Osteoblast (primary cell): ENCODE results near the gene RPS24. TPM values are rescaled to one million over a fixed set of nuclear protein-coding genes. Genes with fewer than 3 reads are reported as not detected.

Experiments
- DNase-seq: peaks from one replicate; pipeline ENCODE4 v3.0.0; 2011; ENCODE audit warnings: low spot score, mixed read lengths; ENCODE audit not compliant: insufficient read length; ENCODE audit errors: missing footprints
- H2AFZ ChIP-seq: 2 replicates; pipeline ENCODE4 v1.6.0; 2011; ENCODE audit warnings: mild to moderate bottlenecking, low read length
- H3K27ac ChIP-seq: 2 replicates; pipeline ENCODE4 v1.5.1; 2011; ENCODE audit warnings: mild to moderate bottlenecking, low read depth, low read length, moderate library complexity
- H3K27me3 ChIP-seq: 2 replicates; pipeline ENCODE4 v1.6.0; 2012; ENCODE audit warnings: mild to moderate bottlenecking, control low read depth, inconsistent platforms, low read length, moderate library complexity; ENCODE audit not compliant: insufficient read depth
- H3K36me3 ChIP-seq: 2 replicates; pipeline ENCODE4 v1.5.1; 2011; ENCODE audit warnings: mild to moderate bottlenecking, low read length, control low read depth, moderate library complexity; ENCODE audit not compliant: insufficient read depth
- H3K4me1 ChIP-seq: 2 replicates; pipeline ENCODE4 v1.5.1; 2011; ENCODE audit warnings: mild to moderate bottlenecking, low read length, control low read depth, moderate library complexity; ENCODE audit not compliant: insufficient read depth
- H3K4me2 ChIP-seq: 2 replicates; pipeline ENCODE4 v1.6.0; 2011; ENCODE audit warnings: mild to moderate bottlenecking, low read length; ENCODE audit not compliant: insufficient read depth
- H3K4me3 ChIP-seq: fragments of 200-600 bp; sonication (generic); 3 replicates; pipeline ENCODE4 v1.5.1; 2012; ENCODE audit warnings: mild to moderate bottlenecking, low read length, inconsistent platforms; ENCODE audit not compliant: insufficient read depth
- H3K79me2 ChIP-seq: 2 replicates; pipeline ENCODE4 v1.6.0; 2012; ENCODE audit warnings: mild to moderate bottlenecking, low read length, control low read depth, inconsistent platforms; ENCODE audit not compliant: insufficient read depth
- H3K9me3 ChIP-seq: 2 replicates; pipeline ENCODE4 v1.5.1; 2011; ENCODE audit warnings: low read depth, low read length, control low read depth
- H4K20me1 ChIP-seq: 2 replicates; pipeline ENCODE4 v1.6.0; 2012; ENCODE audit warnings: mild to moderate bottlenecking, low read length, control low read depth; ENCODE audit not compliant: insufficient read depth
- total RNA-seq: library from RNA; depleted of rRNA; stranded (reverse); fragments of >200 nt; gene quantifications from 2 replicates; pipeline ENCODE4 v1.2.3, GENCODE V29; 2012
- TF ChIP-seq, protein P1 (sequence below): IDR thresholded peaks from 2 replicates; pipeline ENCODE4 v1.5.1; 2011; ENCODE audit warnings: mild to moderate bottlenecking, low read depth, low read length, moderate library complexity; ENCODE audit errors: extremely low read depth

RPS24 gene
- total RNA-seq, 1 donor, result 1,685 TPM

DNA sequence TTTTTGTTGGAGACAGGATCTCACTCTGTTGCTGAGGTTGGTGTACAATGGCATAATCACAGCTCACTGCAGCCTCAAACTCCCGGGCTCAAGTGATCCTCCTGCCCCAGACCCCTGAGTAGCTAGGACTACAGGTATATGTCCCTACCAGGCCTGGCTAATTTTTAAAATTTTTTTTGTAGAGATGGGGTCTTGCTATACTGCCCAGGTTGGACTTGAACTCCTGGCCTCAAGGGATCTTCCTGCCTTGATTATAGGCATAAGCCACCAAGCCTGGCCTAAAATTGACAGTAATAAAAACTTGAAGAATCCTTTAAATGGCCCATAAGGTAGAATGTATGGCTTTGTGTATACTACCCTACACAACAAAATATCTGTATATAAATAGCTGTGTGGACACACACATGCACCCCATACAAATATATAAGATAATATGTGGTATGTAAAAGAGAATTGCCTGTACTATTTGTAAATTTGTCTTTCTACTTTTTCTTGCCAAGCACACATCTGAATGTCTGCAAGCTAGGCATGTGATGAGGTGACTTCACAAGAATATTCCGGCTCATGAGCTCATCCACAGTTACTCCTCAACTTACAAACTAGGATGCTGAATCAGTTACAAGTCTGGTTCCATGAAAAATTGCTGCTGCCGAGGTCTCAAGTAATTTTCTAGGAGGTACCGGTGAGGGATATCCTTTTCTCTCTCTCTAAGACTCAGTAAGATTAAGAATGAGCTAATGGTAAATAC lies 30.9 kb upstream of the RPS24 start:
- no peak overlapping the region for H3K27ac ChIP-seq
- H3K36me3 ChIP-seq, result peaks cover 86% of the 10 kb centered on the region
- TF ChIP-seq, protein P1, sequence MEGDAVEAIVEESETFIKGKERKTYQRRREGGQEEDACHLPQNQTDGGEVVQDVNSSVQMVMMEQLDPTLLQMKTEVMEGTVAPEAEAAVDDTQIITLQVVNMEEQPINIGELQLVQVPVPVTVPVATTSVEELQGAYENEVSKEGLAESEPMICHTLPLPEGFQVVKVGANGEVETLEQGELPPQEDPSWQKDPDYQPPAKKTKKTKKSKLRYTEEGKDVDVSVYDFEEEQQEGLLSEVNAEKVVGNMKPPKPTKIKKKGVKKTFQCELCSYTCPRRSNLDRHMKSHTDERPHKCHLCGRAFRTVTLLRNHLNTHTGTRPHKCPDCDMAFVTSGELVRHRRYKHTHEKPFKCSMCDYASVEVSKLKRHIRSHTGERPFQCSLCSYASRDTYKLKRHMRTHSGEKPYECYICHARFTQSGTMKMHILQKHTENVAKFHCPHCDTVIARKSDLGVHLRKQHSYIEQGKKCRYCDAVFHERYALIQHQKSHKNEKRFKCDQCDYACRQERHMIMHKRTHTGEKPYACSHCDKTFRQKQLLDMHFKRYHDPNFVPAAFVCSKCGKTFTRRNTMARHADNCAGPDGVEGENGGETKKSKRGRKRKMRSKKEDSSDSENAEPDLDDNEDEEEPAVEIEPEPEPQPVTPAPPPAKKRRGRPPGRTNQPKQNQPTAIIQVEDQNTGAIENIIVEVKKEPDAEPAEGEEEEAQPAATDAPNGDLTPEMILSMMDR, result no peak
- no peak overlapping the region for H3K4me3 ChIP-seq
- peaks cover 5% of the 10 kb centered on the region for H3K79me2 ChIP-seq
- H4K20me1 ChIP-seq, result no peaks in the 10 kb centered on the region
- H2AFZ ChIP-seq, result no peak overlapping the region
- H3K27me3 ChIP-seq, result no peaks in the 10 kb centered on the region
- H3K4me2 ChIP-seq, result no peak overlapping the region
- H3K9me3 ChIP-seq, result no peaks in the 10 kb centered on the region
- DNase-seq, result no peak
- H3K4me1 ChIP-seq, result no peaks in the 10 kb centered on the region

- H3K27ac ChIP-seq, result no peak overlapping the region
- peaks cover 94% of the 10 kb centered on the region for H3K36me3 ChIP-seq
- H3K4me2 ChIP-seq, result no peak overlapping the region
- no peaks in the 10 kb centered on the region for H3K27me3 ChIP-seq
- no peak overlapping the region for H3K4me3 ChIP-seq
- H3K9me3 ChIP-seq, result no peaks in the 10 kb centered on the region
- peaks cover 5% of the 10 kb centered on the region for H3K79me2 ChIP-seq
- H3K4me1 ChIP-seq, result no peaks in the 10 kb centered on the region
- H2AFZ ChIP-seq, result no peak overlapping the region
- TF ChIP-seq, protein P1, result no peak
- no peaks in the 10 kb centered on the region for H4K20me1 ChIP-seq
- no peak for DNase-seq
Observed at GRCh38 chr10:78004215-78005026, 29.2 kb upstream of the RPS24 start.

GRCh38 chr10:78007172-78007571 lies 26.5 kb upstream of the RPS24 start:
- Histone ChIP-seq H3K27ac (no peak overlapping the region), H2AFZ (no peak overlapping the region), H3K36me3 (peaks cover 93% of the 10 kb centered on the region), H3K27me3 (no peaks in the 10 kb centered on the region), H3K4me1 (no peaks in the 10 kb centered on the region), H4K20me1 (no peaks in the 10 kb centered on the region), H3K9me3 (no peaks in the 10 kb centered on the region), H3K4me2 (no peak overlapping the region), H3K79me2 (no peaks in the 10 kb centered on the region), H3K4me3 (no peak overlapping the region)
- no peak for DNase-seq
- TF ChIP-seq, protein P1, result no peak

DNA sequence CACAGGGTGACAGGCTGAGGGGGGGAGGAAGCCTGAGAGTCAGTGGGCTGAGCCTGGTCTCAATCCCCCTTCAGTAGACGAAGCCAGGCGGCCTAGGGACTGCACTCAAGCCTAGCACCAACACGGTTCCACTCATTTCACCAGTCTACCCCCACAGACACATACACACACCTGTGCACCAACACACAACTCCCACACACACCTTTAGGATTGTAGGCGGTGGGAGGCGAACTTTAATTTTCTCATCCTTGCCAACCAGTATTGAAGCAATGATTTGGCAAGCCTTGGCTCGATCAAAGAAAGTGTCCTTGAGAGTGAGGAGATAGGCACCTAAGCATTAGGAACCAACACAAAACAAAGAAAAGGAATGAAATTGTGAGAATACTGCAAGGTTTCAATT lies 24.0 kb upstream of the RPS24 start:
- no peaks in the 10 kb centered on the region for H3K79me2 ChIP-seq
- H3K27ac ChIP-seq, result no peak overlapping the region
- no peak for DNase-seq
- H3K4me1 ChIP-seq, result no peaks in the 10 kb centered on the region
- H3K4me3 ChIP-seq, result no peak overlapping the region
- no peaks in the 10 kb centered on the region for H4K20me1 ChIP-seq
- H2AFZ ChIP-seq, result no peak overlapping the region
- no peaks in the 10 kb centered on the region for H3K27me3 ChIP-seq
- peaks cover 93% of the 10 kb centered on the region for H3K36me3 ChIP-seq
- TF ChIP-seq, protein P1, result no peak
- H3K9me3 ChIP-seq, result no peaks in the 10 kb centered on the region
- no peak overlapping the region for H3K4me2 ChIP-seq
